ENCODE results near the gene FCN2.

Gene FCN2

GRCh38 chr9:134933076-134933659 is 52.6 kb downstream of the FCN2 start:
- DNase-seq (ENCODE audit: low spot score) = no peak

GRCh38 chr9:134935056-134935640 is 54.5 kb downstream of the FCN2 start:
- no peak for DNase-seq (ENCODE audit: low spot score)

- DNase-seq (ENCODE audit: low spot score) = no peak
Observed at GRCh38 chr9:134935701-134936345, 55.2 kb downstream of the FCN2 start.

- DNase-seq (ENCODE audit: low spot score) = no peak
Observed at GRCh38 chr9:134936346-134937163, 55.9 kb downstream of the FCN2 start.

All from GM03348 (cell line).